Renal cortical epithelial cell (primary cell): ENCODE measurements around the gene KRT10. TPM values are rescaled to one million over a fixed set of nuclear protein-coding genes. Genes with fewer than 3 reads are reported as not detected.

Experiments used
- DNase-seq: peaks from one replicate; pipeline ENCODE4 v3.0.0-alpha.2; 2011; ENCODE audit warnings: low read depth
- total RNA-seq: library from RNA; depleted of rRNA; stranded (reverse); fragments of >200 nt; gene quantifications from 2 replicates; pipeline ENCODE4 v1.2.3, GENCODE V29; 2014

The KRT10 gene
- total RNA-seq: 3.6 and 4.6 TPM in 2 replicates

- no peak for DNase-seq
Measured at GRCh38 chr17:40822132-40822812, at the start of gene KRT10. Gene KRT10, minus strand, starts transcription at chr17:40822614. Its CDS starts 29 bp downstream, at chr17:40822585.

GRCh38 chr17:40871316-40871715, 48.9 kb upstream of the KRT10 start:
- no peak for DNase-seq

GRCh38 chr17:40870136-40870535, 47.7 kb upstream of the KRT10 start:
- no peak for DNase-seq

GRCh38 chr17:40866838-40867237, 44.4 kb upstream of the KRT10 start, which contains the start of gene KRT12:
Gene KRT12, minus strand, starts transcription at chr17:40867223. Its CDS starts 37 bp downstream, at chr17:40867186.
- no peak for DNase-seq

- no peak for DNase-seq
Measured at GRCh38 chr17:40864661-40865390, 42.4 kb upstream of the KRT10 start.

- DNase-seq: no peak
Measured at GRCh38 chr17:40862985-40863733, 40.7 kb upstream of the KRT10 start.

GRCh38 chr17:40859536-40859935, 37.1 kb upstream of the KRT10 start:
- peak; percentile 62 for DNase-seq

- peak; percentile 59 for DNase-seq
Measured at GRCh38 chr17:40858667-40859066, 36.3 kb upstream of the KRT10 start.

- no peak for DNase-seq
Measured at GRCh38 chr17:40857535-40857934, 35.1 kb upstream of the KRT10 start.

- peak; percentile 96 for DNase-seq
Measured at GRCh38 chr17:40854175-40854814, 31.9 kb upstream of the KRT10 start.

- no peak for DNase-seq
Measured at GRCh38 chr17:40852364-40852763, 29.9 kb upstream of the KRT10 start.

- DNase-seq: peak; percentile 34
Measured at GRCh38 chr17:40850293-40850972, 28.0 kb upstream of the KRT10 start.

- no peak for DNase-seq
Measured at GRCh38 chr17:40849723-40850122, 27.3 kb upstream of the KRT10 start.

GRCh38 chr17:40848583-40849235, 26.3 kb upstream of the KRT10 start:
- no peak for DNase-seq

- no peak for DNase-seq
Measured at GRCh38 chr17:40846515-40847144, 24.2 kb upstream of the KRT10 start.

GRCh38 chr17:40844671-40845107, 22.3 kb upstream of the KRT10 start:
- DNase-seq: no peak

GRCh38 chr17:40843242-40843641, 20.8 kb upstream of the KRT10 start:
- DNase-seq: no peak

- DNase-seq: no peak
Measured at GRCh38 chr17:40841246-40841645, 18.8 kb upstream of the KRT10 start.

- no peak for DNase-seq
Measured at GRCh38 chr17:40839194-40839593, 16.8 kb upstream of the KRT10 start.

GRCh38 chr17:40836020-40836419, 13.6 kb upstream of the KRT10 start:
- no peak for DNase-seq
